GM19328 (cell line): ENCODE data around the gene RMND1.

Experiments
- ATAC-seq: cut with Tn5 transposase; IDR thresholded peaks from one replicate; pipeline ENCODE4 v1.9.1; 2021; ENCODE audit warnings: mild to moderate bottlenecking, moderate library complexity; ENCODE audit not compliant: unreplicated experiment

Gene RMND1, protein sequence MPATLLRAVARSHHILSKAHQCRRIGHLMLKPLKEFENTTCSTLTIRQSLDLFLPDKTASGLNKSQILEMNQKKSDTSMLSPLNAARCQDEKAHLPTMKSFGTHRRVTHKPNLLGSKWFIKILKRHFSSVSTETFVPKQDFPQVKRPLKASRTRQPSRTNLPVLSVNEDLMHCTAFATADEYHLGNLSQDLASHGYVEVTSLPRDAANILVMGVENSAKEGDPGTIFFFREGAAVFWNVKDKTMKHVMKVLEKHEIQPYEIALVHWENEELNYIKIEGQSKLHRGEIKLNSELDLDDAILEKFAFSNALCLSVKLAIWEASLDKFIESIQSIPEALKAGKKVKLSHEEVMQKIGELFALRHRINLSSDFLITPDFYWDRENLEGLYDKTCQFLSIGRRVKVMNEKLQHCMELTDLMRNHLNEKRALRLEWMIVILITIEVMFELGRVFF

DNA sequence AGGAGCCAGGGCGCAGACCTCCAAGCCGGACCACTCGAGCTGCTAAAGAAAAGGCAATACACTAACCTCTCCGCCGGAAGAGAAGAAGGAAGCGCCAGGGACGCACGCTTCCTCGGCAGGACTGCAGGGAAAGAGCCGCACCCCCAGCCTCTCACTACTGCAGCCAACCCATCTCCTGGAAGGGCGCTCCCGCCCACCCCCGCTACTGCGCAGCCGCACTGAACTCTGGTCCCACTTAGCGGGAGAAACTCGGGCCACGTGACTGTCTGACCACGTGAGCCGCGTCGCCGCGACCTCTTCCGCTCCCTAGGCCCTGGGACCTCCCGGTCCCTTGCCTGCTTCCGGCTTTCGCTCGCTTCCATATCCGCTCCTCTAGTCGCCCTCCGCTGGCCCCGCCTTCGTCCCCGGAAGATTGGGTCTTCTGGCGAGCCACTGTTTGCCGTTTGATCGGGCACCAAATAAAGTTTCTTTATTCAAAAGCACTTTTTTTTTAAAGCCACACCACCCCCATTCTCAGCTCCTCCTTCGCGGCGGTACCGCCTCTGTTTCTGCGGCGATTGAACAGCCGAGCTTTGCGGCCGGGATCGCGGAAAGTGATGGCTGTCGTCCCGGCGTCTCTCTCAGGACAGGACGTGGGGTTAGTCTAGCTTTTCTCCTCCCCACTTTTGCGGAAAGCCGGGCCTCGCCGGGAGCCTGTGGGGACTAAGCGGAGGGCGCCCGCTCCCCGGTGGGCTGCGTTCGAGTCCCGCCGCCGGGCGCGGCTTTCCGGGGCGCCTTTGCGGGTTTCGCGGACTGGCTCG, at the start of gene RMND1:
Gene RMND1 (minus strand): TSS at position 177 of the 800 bp plus-strand sequence. CDS start 6,315 bp downstream, outside the sequence.
- peak; percentile 98 for ATAC-seq

DNA sequence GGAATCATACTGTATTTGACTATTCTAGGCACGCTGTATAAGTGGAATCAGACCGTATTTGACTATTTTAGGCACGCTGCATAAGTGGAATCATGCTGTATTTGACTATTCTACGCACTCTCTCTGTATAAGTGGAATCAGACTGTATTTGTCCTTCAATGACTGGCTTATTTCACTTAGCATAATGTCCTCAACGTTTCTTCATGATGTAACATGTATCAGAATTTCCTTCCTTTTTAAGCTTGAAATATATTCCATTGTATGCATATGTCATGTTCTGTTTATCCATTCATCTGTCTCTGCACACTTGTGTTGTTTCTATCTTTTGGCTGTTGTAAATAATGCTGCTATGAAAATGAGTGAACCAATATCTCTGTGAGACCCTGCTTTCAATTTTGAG, 47.6 kb upstream of the RMND1 start:
- no peak for ATAC-seq

DNA sequence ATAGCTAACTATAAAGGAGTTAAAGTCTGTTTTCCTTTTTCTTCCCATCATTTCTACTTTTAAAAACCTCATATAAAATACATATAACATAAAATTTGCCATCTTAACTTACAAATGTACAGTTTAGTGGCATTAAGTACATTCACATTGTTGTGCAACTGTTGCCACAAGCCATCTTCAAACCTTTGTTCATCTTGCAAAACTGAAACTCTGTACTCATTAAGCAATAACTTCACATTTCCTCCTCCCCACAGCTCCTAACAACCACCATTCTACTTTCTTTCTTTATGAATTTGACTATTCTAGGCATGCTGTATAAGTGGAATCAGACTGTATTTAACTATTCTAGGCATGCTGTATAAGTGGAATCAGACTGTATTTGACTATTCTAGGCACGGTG, 46.4 kb upstream of the RMND1 start:
- peak; percentile 51 for ATAC-seq

DNA sequence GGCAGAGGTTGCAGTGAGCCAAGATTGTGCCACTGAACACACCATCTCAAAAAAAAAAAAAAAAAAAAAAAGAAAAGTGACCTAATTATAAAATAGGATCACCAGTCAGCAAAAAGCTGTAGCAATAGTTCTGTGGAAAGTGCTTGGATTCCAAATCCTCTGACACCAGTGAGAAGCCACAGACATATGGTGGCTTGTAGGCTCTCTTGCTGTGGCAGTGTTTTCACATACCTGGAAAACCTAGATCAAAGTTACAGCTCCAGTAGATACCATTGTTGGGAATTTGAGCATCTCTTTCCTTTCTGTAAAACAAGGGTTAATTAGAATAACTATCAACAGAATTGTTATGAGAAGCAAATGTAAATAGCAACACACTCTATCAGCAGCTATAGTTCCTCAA, 46.0 kb upstream of the RMND1 start:
- ATAC-seq = no peak

DNA sequence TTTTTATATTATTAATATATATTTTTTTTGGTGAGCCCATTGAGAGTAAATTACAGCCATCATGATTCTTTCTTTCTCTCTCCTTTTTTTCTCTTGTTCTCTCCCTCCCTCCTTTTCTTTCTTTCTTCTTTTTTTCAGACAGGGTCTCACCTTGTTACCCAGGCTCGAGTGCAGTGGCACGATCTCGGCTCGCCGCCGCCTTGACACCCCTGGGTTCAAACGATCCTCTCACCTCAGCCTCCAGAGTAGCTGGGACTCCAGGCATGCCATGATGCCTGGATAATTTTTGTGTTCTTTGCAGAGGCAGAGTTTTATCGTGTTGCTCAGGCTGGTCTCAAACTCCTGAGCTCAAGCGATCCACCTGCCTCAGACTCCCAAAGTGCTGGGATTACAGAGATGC, 43.5 kb upstream of the RMND1 start:
- ATAC-seq = no peak

DNA sequence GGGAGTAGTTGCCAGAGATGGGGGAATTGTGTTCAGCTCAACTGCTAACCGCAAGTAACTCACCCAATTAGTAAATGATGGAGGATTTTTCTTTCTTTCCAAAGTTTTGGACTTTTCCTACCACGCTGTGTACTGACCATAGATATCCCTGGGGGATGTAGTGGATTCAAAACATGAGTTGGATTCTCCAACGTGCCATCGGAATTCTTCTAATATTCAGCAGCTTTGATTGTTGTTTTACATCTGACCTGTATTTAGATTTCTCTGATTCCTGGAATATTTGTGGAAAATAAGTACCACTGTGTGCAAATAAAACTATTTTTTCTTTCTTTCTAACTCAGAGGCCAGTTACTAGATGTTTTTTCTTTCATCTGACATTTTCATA, 43.0 kb upstream of the RMND1 start:
- ATAC-seq = no peak

DNA sequence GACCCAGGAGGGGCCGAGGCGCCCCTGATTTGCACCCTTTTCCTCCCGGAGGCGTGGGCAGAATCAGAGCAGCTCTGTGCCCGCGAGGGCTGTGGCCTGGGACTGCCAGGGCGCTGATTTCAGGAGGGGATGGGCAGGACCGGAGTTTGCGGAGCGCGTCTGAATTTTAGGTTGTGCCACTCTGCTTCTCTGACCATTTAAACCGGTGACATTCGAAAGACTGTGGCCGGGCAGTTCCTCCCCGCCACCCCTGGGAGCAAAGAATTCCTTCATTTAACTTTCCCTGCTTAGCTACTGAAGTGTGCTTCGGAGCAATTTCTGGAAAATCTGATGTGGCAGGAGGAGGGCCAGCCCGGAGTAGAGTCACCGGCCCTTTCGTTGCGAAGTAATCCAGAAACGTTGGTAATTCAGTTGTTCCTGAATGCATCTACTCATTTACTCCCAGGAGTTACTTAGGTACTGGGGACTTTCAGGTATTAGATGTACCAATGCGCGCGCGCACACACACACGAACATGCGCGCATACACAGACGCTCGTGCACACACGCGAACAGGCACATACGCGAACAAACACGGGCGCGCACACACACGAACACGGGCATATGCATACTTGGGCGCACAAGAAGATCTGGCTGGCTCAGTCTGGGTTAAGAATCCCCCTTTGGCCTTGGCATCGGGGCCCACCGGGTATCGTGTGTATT, 42.5 kb upstream of the RMND1 start:
- no peak for ATAC-seq

DNA sequence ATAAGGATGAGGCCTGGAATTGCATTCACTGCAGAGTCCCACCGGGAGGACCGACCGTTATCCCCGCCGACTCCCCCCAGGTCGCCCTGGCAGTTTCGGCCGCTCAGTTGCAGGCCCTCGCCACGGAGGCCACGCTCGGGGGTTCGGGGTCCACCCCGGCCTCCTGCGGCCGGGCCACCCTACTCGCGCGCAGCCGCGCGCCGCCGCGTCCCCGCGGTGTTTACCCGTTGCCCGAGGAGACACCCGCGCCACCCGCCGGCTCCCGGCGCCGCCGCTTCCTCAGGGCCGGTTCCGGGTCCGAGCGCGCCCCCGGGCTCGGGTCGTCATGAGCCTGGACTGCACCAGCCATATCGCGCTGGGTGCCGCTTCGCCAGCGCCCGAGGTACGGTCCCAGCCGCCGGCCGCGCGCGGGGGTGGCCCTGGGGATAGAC, 41.9 kb upstream of the RMND1 start, which contains the start of gene CCDC170:
Gene CCDC170 (plus strand): TSS at position 214 of the 431 bp plus-strand sequence. CDS start 112 bp downstream, at position 326.
- no peak for ATAC-seq

DNA sequence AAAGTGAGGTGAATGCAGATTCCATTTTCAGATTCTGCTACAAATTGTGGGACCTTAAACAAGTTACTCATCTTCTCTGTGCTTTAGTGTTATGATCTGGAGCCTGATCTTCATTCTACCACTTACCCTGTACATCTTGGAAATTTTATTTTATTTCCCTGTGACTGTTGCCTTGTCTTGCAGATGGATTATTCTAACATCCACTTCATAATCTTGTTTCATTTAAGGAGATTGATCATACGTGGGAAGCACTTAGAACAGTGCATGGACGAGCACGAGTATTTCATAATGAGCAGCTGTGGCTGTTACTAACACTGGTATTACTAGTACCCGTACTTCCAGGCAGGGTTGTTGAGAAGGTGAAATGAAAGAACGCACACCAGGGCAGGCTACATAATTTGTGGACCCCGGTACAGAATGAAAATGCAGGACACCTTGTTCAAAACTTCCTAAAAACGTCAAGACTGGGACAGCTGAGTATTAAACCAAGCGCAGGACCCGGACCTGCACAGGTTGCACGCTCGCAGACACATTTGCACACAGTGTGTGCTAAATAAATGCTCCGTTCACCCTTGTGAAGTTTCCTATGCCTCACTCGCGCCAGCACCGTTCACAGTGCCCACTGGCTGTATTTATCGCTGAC, 41.4 kb upstream of the RMND1 start:
- ATAC-seq = no peak

DNA sequence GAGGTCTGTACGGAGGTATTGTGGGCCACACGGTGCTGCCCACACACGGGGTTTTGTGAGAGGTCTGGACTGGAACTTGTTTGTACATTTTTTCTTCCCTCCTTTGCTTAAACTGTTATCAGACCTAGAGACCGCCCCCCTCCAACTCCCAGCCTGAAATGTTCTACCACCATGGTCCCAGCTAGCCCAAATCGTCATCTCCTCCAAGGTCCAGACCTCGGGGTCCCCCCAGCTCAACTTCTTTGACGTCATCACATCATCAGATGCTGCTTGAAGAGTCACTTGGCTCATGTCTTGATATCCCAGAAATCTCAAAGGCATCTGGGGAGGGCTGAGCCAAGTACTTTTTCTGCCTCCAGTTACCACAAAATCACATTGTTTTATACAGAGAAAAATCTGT, 39.1 kb upstream of the RMND1 start:
- ATAC-seq = no peak

DNA sequence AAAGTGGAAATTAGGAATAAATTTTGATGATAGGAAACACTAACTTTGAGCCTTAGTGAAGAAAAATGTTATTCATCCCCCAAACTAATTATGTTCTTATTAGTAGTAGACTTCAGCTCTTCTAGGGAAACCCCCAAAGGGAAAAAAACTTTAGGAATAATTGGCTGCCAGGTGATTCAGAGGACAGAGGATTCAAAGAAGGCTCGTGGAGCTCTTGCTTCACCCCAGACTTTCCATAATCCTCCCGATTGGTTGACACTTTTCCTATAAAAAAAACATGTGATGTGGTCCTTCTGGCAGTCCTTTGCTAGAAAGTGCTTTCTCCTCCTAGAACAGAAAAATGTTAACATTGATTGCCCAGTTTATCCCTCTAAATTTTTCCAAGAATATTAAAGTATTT, 36.3 kb upstream of the RMND1 start:
- no peak for ATAC-seq

DNA sequence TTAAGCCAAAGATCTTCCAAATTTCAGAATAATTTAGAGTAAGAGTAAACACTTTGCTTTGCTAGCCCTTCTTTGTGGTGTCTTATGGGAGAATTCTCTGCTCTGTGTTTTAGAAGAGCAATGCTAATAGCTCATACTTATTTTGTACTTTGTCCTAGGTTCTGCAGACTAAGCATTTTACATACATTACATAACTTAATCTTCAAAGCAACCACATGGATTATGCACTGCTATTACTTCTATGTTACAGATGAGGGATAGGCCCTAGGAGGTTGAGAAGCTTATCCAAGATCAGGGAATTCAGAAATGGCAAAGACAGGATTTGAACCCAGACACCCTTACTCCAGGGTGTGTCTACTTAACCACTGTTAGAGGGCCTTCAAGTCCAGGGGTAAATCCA, 32.1 kb upstream of the RMND1 start:
- ATAC-seq = no peak

DNA sequence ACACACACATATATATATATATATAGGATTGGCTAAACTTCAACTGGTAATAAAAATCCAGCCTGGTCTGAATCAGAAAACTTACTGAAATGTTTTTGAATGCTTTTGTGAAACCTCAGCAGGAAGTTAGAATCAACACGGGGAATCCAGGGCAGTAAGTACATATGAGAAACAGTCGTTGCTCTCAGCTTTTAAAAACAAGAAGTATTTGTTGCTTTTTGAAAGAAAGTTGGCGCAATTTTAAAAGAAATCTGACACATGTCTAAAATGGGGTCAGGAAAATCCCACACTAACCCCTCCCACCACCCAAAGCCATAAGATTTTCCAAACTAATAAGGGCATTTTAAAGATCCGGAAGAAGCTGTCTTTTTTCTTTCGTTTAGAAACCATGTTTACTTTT, 30.4 kb upstream of the RMND1 start:
- no peak for ATAC-seq

DNA sequence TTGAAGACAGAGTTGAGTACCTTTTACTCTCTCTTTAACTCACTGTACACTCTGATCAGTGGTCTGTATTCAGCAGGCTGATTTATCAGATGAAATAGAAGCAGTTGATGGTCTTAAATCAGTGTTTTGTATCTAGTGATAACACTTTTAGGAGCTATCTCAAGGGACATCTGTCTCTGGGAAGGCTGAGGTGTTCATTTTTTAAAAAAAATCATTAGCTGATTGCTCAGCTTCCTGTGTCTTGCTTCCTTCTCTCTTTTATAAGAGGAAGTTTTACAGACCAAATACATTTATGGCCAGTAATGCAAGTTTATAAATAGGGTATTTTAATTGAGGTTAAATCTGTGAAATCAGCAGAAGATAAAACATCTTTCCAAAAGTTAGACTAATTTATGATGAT, 29.9 kb upstream of the RMND1 start:
- no peak for ATAC-seq

DNA sequence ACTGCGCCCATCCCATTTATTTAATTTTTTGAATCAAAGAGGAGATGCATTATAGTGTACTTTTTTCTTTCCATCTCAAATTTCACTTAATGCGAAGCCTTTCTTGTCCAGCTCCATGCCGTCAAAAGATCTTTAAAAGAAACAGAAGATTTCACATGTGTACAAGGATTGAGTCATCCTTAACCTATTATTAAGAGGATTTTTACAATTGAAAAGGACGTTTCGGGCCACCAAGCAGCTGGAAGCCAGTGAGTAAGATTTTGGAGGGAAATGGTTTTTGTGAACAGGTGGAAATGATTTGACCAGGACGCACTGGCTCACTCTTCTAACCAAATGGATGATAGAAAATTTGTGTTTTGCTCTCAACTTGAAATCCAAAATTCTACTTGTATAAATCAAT, 26.7 kb upstream of the RMND1 start:
- ATAC-seq = no peak

DNA sequence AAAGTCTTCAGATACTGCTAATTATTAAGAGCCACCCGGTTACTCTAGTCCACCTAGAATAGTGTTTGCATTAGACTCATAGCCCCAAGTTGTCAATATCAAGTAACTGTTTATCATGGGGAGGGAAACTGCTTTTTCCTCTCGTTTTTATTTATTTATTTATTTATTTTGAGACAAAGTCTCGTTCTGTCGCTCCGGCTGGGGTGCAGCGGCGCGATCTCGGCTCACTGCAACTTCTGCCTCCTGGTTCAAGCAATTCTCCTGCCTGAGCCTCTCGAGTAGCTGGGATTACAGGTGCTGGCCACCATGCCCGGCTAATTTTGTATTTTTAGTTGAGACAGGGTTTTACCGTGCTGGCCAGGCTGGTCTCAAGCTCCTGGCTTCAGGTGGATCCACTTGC, 25.8 kb upstream of the RMND1 start:
- ATAC-seq = no peak

DNA sequence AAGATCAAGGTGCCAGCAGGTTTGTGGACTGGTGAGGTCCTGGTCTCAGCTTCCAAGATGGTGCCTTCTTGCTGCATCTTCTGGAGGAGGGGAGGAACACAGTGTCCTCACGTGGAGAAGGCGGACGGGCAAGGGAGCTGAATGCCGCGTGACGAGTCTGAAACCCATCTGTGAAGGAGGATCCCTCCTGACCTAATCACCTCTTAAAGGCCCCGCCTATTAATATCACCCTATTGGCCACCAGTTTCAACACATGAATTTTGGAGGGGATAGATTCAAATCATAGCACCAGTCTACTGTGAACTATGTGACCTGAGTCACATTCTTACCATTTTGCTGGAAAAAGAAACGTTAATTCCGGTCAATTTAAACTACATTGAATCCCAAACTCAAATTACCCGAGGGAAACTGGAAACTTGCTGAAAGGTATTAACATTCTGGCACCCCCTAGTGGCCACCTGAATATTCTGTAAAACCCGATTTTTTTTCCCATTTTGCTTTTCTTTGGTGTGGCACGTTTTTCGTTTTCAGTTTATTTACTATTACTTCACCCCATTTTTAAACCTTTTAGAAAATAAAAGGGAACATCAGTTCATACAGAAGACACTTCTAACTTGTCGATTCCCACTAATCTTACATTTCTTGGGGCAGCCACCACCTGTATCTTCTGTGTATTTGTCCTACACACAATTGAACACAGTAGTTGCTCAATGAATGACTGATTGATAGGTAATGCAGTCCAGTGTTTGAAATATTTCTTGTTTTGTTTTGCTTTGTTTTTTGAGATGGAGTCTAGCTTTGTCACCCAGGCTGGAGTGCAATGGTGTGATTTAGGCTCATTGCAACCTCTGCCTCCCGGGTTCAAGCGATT, 24.0 kb upstream of the RMND1 start:
- ATAC-seq = peak; percentile 62

DNA sequence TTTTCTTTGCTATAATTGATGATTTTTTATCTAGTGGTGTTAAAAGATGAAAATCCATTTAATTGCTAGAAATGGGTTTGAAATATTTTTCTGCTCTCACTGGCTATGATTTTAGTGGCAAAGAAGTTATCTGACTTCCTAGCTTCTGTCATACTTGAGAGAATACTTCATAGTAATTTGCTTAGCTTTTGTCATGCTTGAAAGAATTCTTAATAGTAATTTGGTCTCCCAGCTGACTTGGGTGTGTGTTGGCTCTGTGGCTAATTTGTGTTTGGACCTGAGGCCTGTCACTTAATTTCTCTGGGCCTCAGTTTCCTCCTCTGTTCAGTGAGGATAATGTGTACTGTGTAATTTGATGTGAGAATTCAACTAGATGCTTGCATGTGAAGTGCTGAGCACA, 12.8 kb upstream of the RMND1 start:
- ATAC-seq = no peak

DNA sequence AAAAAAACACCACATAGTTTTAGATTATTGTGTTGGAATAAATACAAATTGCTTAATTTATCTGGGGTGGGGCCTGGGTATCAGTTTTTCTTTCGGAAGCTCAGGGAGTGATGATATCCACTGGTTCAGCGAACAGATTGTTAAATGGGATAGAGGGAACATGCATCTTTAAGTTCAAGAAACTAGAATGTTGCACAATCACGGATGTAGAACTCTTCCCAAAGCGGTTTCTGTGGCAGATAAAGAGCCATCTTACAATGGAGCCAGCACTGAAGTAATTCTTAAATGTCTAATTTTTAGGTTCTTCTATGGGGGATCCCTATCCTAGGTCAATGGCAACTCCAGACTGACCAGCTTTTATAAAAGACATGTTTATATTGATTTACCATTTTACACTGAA, 9.7 kb upstream of the RMND1 start:
- ATAC-seq = no peak
